GM21576 (cell line): ENCODE results near the gene MBTPS1.

Source experiments
- ATAC-seq: cut with Tn5 transposase; IDR thresholded peaks from one replicate; pipeline ENCODE4 v1.9.1; 2021; ENCODE audit warnings: mild to moderate bottlenecking, moderate library complexity; ENCODE audit not compliant: unreplicated experiment

MBTPS1 gene

DNA sequence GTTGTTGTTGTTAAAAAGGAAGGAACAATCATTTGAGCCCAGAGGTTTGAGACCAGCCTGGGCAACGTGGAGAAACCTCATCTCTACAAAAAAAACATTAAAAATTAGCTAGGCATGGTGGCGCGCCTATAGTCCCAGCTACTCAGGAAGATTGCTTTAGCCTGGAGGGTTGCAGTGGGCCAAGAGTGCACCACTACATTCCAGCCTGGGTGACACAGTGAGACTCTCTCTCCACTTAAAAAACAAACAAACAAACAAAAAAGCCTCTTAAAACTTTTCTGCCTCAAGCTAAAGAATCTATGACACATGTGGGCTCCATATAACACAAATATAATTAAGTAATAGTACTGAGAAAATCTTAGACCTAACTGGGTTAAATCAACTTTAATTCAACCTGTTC lies 12.5 kb downstream of the MBTPS1 start:
- no peak for ATAC-seq

GRCh38 chr16:84103678-84104077 lies 13.1 kb downstream of the MBTPS1 start:
- ATAC-seq: no peak

DNA sequence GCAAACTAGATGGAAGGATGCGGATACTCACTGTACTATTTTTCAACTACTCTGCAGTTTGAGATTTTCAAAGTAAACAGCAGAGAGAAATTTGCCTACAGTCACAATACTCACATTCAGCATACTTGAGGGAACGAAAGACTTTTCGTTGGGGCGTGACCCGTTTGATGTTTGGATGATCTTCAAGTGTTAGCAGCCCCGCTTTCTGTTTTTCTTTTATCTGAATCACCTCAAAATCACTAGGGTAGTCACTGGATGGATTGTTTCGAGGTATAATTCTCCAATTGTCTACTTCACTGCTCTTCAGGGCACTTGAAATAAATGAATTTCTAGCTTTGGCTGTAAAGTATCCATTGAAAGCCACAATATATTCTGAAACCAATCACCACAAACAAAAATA lies 17.8 kb downstream of the MBTPS1 start:
- ATAC-seq: no peak

GRCh38 chr16:84096447-84097005 lies 20.2 kb downstream of the MBTPS1 start:
- ATAC-seq: no peak

GRCh38 chr16:84095466-84095865 lies 21.3 kb downstream of the MBTPS1 start:
- no peak for ATAC-seq

- no peak for ATAC-seq
Observed at GRCh38 chr16:84093879-84094270, 22.9 kb downstream of the MBTPS1 start.

GRCh38 chr16:84093120-84093878 lies 23.4 kb downstream of the MBTPS1 start:
- no peak for ATAC-seq

- ATAC-seq: no peak
Observed at GRCh38 chr16:84091460-84091859, 25.3 kb downstream of the MBTPS1 start.

DNA sequence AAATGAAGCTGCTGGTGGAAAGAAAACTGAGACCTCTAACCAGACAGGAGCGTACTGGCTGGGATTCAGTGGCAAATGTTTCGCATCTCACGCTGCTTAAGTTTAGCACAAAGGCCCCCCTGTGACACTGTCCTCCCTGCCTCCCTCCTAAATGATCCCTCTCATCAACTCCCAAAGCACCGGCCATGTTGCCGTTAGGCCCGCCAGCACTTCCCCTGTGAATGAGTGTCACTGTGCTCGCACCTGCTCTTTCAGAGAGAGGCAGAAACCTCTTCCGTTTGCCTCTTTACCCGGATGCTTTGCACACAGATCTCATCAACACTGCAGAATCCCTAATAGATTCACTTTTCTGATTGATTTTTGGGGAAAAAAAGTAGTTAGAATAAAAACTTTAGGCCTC lies 26.5 kb downstream of the MBTPS1 start:
- no peak for ATAC-seq

- peak; percentile 79 for ATAC-seq
Observed at GRCh38 chr16:84088695-84089395, 27.9 kb downstream of the MBTPS1 start.

GRCh38 chr16:84087466-84088151 lies 29.1 kb downstream of the MBTPS1 start:
- ATAC-seq: no peak

DNA sequence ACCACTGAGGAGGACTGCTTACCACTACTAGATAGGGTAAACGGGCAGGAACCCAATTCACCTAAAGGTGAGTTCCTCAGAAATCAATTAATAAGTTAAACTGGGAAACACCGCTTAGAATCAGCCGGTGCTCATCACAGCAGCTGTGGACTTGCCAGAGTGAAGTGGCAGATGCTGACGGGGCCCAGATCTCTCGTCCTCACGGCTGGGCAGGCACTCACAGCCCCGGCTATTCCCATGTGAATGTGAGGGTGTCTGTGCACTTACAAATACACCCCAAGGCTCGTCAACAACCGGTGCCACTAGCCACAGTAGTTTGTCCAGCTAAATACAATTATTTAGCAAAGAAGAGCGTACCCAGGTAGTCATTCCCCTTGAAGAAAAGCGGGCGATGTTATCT lies 29.7 kb downstream of the MBTPS1 start:
- no peak for ATAC-seq

GRCh38 chr16:84086341-84086740 lies 30.4 kb downstream of the MBTPS1 start:
- ATAC-seq: no peak

GRCh38 chr16:84085773-84086172 lies 31.0 kb downstream of the MBTPS1 start:
- ATAC-seq: no peak

DNA sequence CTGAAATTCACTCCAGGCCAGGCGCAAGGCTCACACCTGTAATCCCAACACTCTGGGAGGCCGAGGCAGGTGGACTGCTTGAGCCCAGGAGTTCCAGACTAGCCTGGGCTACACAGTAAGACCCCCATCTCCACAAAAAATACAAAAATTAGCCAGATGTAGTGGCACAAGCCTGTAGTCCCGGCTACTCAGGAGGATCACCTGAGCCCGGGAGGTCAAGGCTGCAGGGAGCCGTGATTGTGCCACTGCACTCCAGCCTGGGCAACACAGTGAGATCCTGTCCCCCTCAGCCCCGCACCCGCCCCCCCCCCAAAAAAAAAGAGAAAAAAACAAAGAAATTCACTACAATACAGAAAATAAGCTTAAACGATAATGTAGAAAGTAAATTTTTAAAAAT lies 31.5 kb downstream of the MBTPS1 start:
- ATAC-seq: no peak

DNA sequence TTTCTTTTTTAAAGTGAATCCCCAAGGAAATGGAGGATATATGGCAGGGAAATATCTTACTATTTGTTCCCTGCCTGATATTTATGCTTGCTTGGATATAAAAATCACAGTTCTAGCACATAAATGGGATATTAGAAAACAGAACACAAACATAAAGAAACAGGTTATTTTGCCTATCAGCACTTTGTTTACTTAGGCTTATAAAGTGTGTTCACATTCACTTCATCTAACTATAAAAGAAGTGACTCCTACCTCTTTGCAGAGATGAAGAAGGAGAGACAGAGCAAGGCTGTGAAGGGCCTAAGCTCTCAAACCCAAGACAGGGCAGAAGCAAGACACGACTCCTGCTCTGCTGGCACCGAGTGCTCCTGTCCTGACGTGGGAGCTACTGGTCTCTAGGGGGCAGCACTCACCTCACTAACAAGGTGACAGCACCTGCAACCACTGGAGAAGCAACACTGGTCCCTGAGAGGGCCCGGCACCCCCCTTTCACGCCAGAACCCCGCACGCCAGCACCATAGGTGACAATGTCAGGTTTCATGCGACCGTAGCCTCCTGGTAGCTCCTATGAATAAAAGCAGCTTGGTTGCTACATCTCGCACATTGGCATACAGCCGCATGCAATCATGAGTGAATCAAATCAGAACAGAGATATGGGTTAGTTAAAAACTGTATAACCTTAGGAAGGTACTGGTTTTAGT lies 32.0 kb downstream of the MBTPS1 start:
- no peak for ATAC-seq

DNA sequence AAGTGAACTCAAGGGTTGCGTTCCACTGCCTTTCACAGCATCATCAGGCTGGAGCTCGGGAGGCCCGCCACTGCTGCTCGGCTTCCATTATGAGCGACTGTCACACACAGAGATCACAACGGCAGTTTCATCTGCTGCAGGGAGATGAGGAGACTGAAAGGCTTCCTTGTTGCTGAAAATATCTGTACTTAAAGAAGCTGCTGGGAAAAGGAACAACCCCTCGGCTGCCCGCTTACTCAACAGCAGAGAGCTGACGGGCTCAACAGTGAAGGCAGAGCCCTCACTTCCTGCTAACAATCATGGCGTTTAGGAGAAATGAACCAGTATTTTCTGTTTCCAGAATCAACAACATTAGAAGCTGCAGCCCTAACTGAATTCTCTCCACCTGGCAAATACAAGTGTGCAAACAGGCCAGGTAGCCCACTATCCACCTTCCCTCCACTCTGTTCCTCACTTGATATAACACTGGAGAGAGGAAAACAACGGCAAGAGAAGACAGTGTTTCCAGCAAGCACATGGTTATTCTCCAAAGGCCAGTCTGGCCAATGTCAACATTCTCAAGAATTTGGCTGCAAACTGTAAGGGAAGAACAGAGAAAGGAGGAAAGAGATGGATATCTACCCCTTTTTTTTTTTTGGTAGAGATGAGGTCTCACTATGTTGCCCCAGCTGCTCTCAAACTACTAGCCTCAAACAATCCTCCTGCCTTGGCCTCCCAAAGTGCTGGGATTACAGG lies 33.7 kb downstream of the MBTPS1 start:
- no peak for ATAC-seq

GRCh38 chr16:84082110-84082509 lies 34.6 kb downstream of the MBTPS1 start:
- ATAC-seq: no peak

DNA sequence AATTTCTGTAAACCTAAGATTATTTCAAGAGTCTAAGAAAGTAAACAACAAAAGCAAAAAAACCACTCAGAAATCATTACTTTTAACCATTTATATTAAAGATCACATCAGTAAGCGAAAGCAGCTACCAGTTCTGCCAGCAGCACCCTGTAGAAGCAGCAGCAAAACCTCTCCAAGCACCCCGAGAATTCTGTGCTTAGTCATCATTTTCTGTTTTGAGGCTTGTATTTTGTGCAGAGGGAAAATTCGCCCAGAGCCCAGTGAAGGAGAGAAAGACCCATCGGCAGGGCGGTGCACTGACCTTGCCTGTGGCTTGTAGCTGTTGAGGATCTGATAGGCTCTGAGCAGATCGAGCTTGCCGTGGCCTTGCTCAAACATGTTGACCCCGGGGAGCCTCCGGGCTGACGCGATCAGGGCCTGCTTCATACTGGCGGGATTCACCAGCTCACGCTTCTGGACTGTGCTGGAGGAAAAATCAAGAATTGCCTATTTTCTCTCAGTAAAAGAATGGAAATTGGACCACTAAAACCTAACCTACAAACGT lies 35.2 kb downstream of the MBTPS1 start:
- no peak for ATAC-seq

DNA sequence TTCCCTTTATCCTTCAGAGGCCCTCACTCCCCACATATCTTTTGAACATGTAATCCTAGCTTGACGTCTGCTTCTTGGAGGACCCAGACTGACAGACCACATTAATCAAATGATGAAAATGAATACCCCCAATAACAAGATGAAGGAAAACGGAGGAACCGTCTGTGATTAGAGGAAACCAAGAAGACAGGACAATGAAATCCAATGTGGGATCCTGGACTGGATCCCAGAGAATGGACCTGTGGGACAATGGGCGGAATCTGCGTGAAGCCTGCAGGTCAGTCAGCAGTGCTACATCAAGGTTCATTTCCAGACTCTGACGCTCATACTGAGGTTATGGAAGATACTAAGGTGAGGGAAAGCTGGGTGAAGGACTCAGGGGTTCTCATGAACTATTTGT lies 35.9 kb downstream of the MBTPS1 start:
- no peak for ATAC-seq
